B cell (primary cell): ENCODE results near the gene TSPAN18. TPM values are rescaled to one million over a fixed set of nuclear protein-coding genes. Genes with fewer than 3 reads are reported as not detected.

Experiments used
- ATAC-seq: fragments of 200-7000 bp; cut with Tn5 transposase; one replicate; pipeline ENCODE4 v1.10.0; 2021; ENCODE audit warnings: low read depth, mild to moderate bottlenecking, moderate number of reproducible peaks, moderate library complexity
- CTCF ChIA-PET: fragments of 350-600 bp; sonication (Branson Sonifier 250); formaldehyde crosslinking; loops from one replicate; lab custom pipeline; 2021; ENCODE audit warnings: antibody characterized with exemption, inconsistent platforms; lab: Charles Lee
- POLR2A ChIA-PET: fragments of 350-600 bp; sonication (Branson Sonifier 250); formaldehyde crosslinking; loops from one replicate; lab custom pipeline; 2021; ENCODE audit warnings: antibody characterized with exemption; lab: Charles Lee
- DNase-seq: peaks from one replicate; pipeline ENCODE4 v3.0.0; 2013
- H2AFZ ChIP-seq: 2 replicates; pipeline ENCODE4 v1.6.1; 2012; ENCODE audit warnings: mild to moderate bottlenecking, low read depth, low read length; ENCODE audit not compliant: insufficient read depth, poor library complexity, severe bottlenecking
- H3K27ac ChIP-seq, 2 donors: 1 replicate in 1 of 2; 2 replicates in 1 of 2; pipeline ENCODE4 v1.5.1; 2012 to 2013; ENCODE audit warnings: low read length in 2 of 2, mild to moderate bottlenecking in 2 of 2, moderate library complexity in 1 of 2
- H3K27me3 ChIP-seq, 4 experiments: fragments of 200-600 bp in 1 of 4; sonication (generic) in 1 of 4; replicated peaks in 1 of 4; 1 replicate in 2 of 4; 2 replicates in 2 of 4; pipeline versions ENCODE4 v1.6.1 to v1.7.0; 2013 to 2016; ENCODE audit warnings: low read length in 3 of 4, mild to moderate bottlenecking in 2 of 4, mixed read lengths in 1 of 4, moderate library complexity in 1 of 4; ENCODE audit not compliant: insufficient read depth in 4 of 4, control insufficient read depth in 3 of 4; ENCODE audit errors: control extremely low read depth in 1 of 4
- H3K36me3 ChIP-seq, 2 experiments: replicated peaks in 1 of 2; 1 replicate in 1 of 2; 2 replicates in 1 of 2; pipeline versions ENCODE4 v1.6.1 to v1.7.1; 2013; ENCODE audit warnings: low read length in 1 of 2; ENCODE audit not compliant: insufficient read depth in 2 of 2, control insufficient read depth in 1 of 2; ENCODE audit errors: control extremely low read depth in 1 of 2, extremely low read depth in 1 of 2
- H3K4me1 ChIP-seq, 2 donors: fragments of 200-600 bp in 1 of 2; sonication (generic) in 1 of 2; 1 replicate in 1 of 2; 2 replicates in 1 of 2; pipeline versions ENCODE4 v1.5.1 to v1.6.1; 2013 to 2017; ENCODE audit warnings: low read length in 2 of 2; ENCODE audit not compliant: control insufficient read depth in 2 of 2, insufficient read depth in 2 of 2
- H3K4me2 ChIP-seq: replicated peaks from 2 replicates; pipeline ENCODE3; 2012; ENCODE audit warnings: mild to moderate bottlenecking, low read depth, low read length; ENCODE audit not compliant: poor library complexity, severe bottlenecking
- H3K4me3 ChIP-seq, 5 experiments: fragments of 200-600 bp in 1 of 5; sonication (generic) in 1 of 5; 1 replicate in 3 of 5; 2 replicates in 2 of 5; pipeline versions ENCODE4 v1.5.1 to v1.7.0; 2011 to 2016; ENCODE audit warnings: low read length in 4 of 5, mild to moderate bottlenecking in 4 of 5, low read depth in 2 of 5, control low read depth in 1 of 5, moderate library complexity in 1 of 5; ENCODE audit not compliant: insufficient read depth in 1 of 5; ENCODE audit errors: control extremely low read depth in 1 of 5, extremely low read depth in 1 of 5
- H3K79me2 ChIP-seq: fragments of 200-600 bp; sonication (generic); one replicate; pipeline ENCODE4 v1.6.0; 2016; ENCODE audit warnings: low read length; ENCODE audit not compliant: control insufficient read depth, insufficient read depth
- H3K9ac ChIP-seq: fragments of 200-600 bp; sonication (generic); 2 replicates; pipeline ENCODE4 v1.6.1; 2017; ENCODE audit warnings: mild to moderate bottlenecking, low read length, moderate library complexity
- H3K9me3 ChIP-seq, 3 donors: one replicate each; pipeline versions ENCODE4 v1.6.1 to v1.7.1; 2013; ENCODE audit warnings: low read length in 2 of 3; ENCODE audit not compliant: control insufficient read depth in 2 of 3, insufficient read depth in 1 of 3; ENCODE audit errors: control extremely low read depth in 1 of 3
- H4K20me1 ChIP-seq: 2 replicates; pipeline ENCODE4 v1.6.0; 2012; ENCODE audit warnings: mild to moderate bottlenecking, low read length; ENCODE audit not compliant: insufficient read depth, control insufficient read depth, poor library complexity, severe bottlenecking
- H3K27ac Mint-ChIP-seq: one replicate; pipeline ENCODE4 v1.8.0; 2021; ENCODE audit warnings: mixed read lengths
- H3K27me3 Mint-ChIP-seq: one replicate; pipeline ENCODE4 v1.8.0; 2021; ENCODE audit warnings: mixed read lengths
- H3K4me1 Mint-ChIP-seq: one replicate; pipeline ENCODE4 v1.8.0; 2021; ENCODE audit warnings: mixed read lengths
- H3K4me3 Mint-ChIP-seq: one replicate; pipeline ENCODE4 v1.8.0; 2021; ENCODE audit warnings: mixed read lengths
- H3K9me3 Mint-ChIP-seq: one replicate; pipeline ENCODE4 v1.8.0; 2022; ENCODE audit warnings: mixed read lengths; ENCODE audit not compliant: insufficient read depth
- EZH2 ChIP-seq: IDR thresholded peaks from 2 replicates; pipeline ENCODE4 v1.6.1; 2012; ENCODE audit warnings: borderline replicate concordance, low read depth, mild to moderate bottlenecking, moderate library complexity, low read length; ENCODE audit not compliant: insufficient read depth, poor library complexity, severe bottlenecking
- WGBS: methylation state at CpG from one replicate; pipeline ENCODE4 v1.1.5; 2013; ENCODE audit warnings: missing lambda C conversion rate; ENCODE audit not compliant: insufficient coverage; 5-methylcytosine and 5-hydroxymethylcytosine counted together
- intact Hi-C: fragments of 100-400 bp; cut with micrococcal nuclease; formaldehyde crosslinking; loops from one replicate; pipeline ENCODE4 v1.10.0; 2022
- polyA plus RNA-seq: library from polyadenylated mRNA; depleted of rRNA; stranded (reverse); fragments of >200 nt; gene quantifications from 2 replicates; pipeline ENCODE4 v1.2.3, GENCODE V29; 2012
- total RNA-seq, 2 donors: library from RNA; stranded (reverse); fragments of 120-200 nt in 1 of 2; gene quantifications; 1 replicate in 1 of 2; 2 replicates in 1 of 2; pipeline versions ENCODE4 v1.2.3 to v1.2.4, GENCODE V29; 2013 to 2022
- TF ChIP-seq, protein P1 (sequence below): fragments of 200-600 bp; IDR thresholded peaks from one replicate; pipeline ENCODE4 v1.8.0; 2022; ENCODE audit warnings: antibody characterized with exemption, mild to moderate bottlenecking

TSPAN18 gene
- total and polyA plus RNA-seq, 2 donors (not counting 1 experiment from before 2014, with no cell fraction given), result 0.75 to 2.0 TPM

DNA sequence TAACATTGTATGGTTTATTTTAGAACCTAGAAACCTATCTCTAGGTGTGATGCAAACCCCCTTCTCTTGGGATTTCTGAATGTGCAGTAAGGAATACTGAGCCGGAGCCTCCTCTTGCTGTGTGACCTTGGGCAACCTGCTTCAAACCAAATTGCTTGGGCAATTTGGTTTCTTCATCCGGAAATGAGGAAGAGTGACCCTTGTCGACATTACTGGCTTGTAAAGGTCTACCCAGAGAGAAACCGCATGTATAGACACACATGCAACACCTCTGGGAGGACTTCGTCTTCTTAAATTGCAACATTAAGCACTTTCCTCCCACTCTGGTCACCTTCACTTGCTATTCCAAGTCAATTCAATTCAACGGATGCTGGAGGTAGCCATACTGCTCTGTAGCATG lies 243.5 kb downstream of the TSPAN18 start:
- Mint-ChIP-seq H3K9me3 (no peaks in the 10 kb centered on the region), H3K27me3 (no peaks in the 10 kb centered on the region), H3K4me3 (no peak overlapping the region), H3K27ac (no peak overlapping the region), H3K4me1 (no peaks in the 10 kb centered on the region)
- Histone ChIP-seq H3K36me3 (no peaks in the 10 kb centered on the region), H3K27me3 (no peaks in the 10 kb centered on the region), H3K9ac (no peak overlapping the region), H3K9me3 (no peaks in the 10 kb centered on the region), H3K79me2 (no peaks in the 10 kb centered on the region), H3K27ac (no peak overlapping the region), H4K20me1 (no peaks in the 10 kb centered on the region), H3K4me2 (no peak overlapping the region), H2AFZ (no peak overlapping the region), H3K4me3 (no peak overlapping the region), H3K4me1 (no peaks in the 10 kb centered on the region)
- no peak for DNase-seq
- ChIA-PET CTCF (interaction anchor here (1.5 kb wide), 1 partner anchor 134 kb away, joined by 8 read pairs; no protein-coding TSS in a partner anchor), POLR2A (no interaction called here)
- no peak for TF ChIP-seq EZH2
- TF ChIP-seq, protein P1, sequence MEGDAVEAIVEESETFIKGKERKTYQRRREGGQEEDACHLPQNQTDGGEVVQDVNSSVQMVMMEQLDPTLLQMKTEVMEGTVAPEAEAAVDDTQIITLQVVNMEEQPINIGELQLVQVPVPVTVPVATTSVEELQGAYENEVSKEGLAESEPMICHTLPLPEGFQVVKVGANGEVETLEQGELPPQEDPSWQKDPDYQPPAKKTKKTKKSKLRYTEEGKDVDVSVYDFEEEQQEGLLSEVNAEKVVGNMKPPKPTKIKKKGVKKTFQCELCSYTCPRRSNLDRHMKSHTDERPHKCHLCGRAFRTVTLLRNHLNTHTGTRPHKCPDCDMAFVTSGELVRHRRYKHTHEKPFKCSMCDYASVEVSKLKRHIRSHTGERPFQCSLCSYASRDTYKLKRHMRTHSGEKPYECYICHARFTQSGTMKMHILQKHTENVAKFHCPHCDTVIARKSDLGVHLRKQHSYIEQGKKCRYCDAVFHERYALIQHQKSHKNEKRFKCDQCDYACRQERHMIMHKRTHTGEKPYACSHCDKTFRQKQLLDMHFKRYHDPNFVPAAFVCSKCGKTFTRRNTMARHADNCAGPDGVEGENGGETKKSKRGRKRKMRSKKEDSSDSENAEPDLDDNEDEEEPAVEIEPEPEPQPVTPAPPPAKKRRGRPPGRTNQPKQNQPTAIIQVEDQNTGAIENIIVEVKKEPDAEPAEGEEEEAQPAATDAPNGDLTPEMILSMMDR, result no peak
- intact Hi-C loops, result no loop called here
- 97% methylated on average over 6 of the region's 6 CpGs for WGBS
- ATAC-seq, result no peak

DNA sequence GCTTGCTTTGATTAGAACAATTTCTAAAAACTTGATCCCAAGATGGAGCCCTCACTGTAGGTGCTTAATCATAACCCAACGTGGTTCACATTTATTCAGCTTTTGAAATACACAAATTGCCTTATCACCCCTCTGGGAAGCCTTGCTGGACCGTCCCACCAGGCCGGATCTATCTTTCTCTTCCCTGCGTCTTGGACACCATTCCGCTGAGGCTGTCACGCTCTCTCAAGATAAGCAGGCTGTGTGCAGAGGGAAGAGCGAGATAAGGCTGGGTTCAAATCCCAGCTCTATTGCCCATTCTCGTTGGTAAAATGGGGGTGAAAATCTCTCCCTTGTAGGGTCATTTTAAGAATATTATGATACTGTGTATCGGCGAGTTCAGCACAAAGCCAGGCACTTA lies 244.4 kb downstream of the TSPAN18 start:
- no peak overlapping the region for H3K9ac ChIP-seq
- intact Hi-C loops, result no loop called here
- no peak overlapping the region for H3K4me2 ChIP-seq
- no peaks in the 10 kb centered on the region for H3K4me1 ChIP-seq
- H3K27ac ChIP-seq, result no peak overlapping the region
- no peaks in the 10 kb centered on the region for H3K9me3 ChIP-seq
- no peak overlapping the region for H2AFZ ChIP-seq
- no peak overlapping the region for H3K4me3 ChIP-seq
- no peaks in the 10 kb centered on the region for H3K27me3 Mint-ChIP-seq
- DNase-seq (no peak), ATAC-seq (no peak)
- ChIA-PET POLR2A (no interaction called here), CTCF (interaction anchor here (1.4 to 1.9 kb wide), 3 partner anchors 35 to 58 kb away, joined by 3 to 6 read pairs (median 6); no protein-coding TSS in a partner anchor)
- WGBS, result 70% methylated on average over 2 of the region's 10 CpGs
- H3K4me1 Mint-ChIP-seq, result no peaks in the 10 kb centered on the region
- no peaks in the 10 kb centered on the region for H3K36me3 ChIP-seq
- no peak overlapping the region for H3K4me3 Mint-ChIP-seq
- H3K79me2 ChIP-seq, result no peaks in the 10 kb centered on the region
- TF ChIP-seq EZH2, result no peak
- TF ChIP-seq, protein P1, result no peak
- H3K27me3 ChIP-seq, result peaks cover 0 to 3% (median 0%) of the 10 kb centered on the region in 4 experiments
- H3K27ac Mint-ChIP-seq, result no peak overlapping the region
- no peaks in the 10 kb centered on the region for H3K9me3 Mint-ChIP-seq
- no peaks in the 10 kb centered on the region for H4K20me1 ChIP-seq
